ENCODE measurements around the gene STEAP1.
"Not testable (repeated sequence)": the region's sequence is repeated elsewhere in the genome, so short reads cannot be mapped to it uniquely, and the experiment has no call there.

STEAP1 gene

DNA sequence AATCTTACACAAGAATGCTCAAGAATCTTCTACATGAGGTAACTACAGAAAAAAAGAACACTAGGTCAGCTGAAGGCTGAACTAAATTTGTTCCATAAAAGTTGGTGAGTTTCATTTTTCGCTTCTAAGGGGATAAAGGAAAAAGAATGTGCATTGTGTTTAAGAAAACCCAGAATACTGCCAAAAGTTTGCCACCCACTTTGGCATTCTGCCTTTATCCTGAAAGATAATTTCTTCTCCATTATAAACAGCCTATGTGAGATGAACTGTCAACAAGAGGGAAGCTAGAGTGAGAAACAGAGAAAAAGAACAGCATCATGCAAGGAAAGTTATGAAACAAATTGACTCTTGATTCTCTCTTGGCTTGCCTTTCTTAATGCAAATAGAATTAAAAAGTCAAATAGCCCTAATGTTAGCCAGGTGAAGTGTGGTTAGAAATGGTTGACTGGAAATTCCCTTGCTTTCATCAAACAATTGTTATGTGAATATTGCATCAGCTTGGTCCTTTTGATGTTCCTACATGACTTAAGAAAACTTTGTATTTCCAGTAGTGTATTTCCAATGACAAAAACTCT, 25.8 kb downstream of the STEAP1 start:
- Histone ChIP-seq H3K4me3 (ENCODE audit: insufficient read length, low read depth) (no peak overlapping the region), H3K9ac (ENCODE audit: insufficient read length, low read depth) (no peak overlapping the region), H3K36me3 (ENCODE audit: insufficient read depth, insufficient read length, low read length) (no peaks in the 10 kb centered on the region), H3K9me3 (ENCODE audit: insufficient read depth, low read length) (peaks cover 15% of the 10 kb centered on the region; the same call in 1 of the 2 replicates), H3K4me1 (ENCODE audit: insufficient read depth, insufficient read length) (no peaks in the 10 kb centered on the region), H3K27me3 (ENCODE audit: insufficient read depth, insufficient read length) (no peaks in the 10 kb centered on the region)
- no peak for DNase-seq (ENCODE audit: low read depth, low spot score)
- TF ChIP-seq SUZ12 (IDR thresholded peaks at IDR 0.05; ENCODE audit: extremely low read depth, insufficient read depth, insufficient read length), result no peak
- no peak for TF ChIP-seq ZNF274 (IDR thresholded peaks at IDR 0.05; ENCODE audit: low read depth, low read length)
- TF ChIP-seq YY1 (IDR thresholded peaks at IDR 0.05; ENCODE audit: insufficient read depth, insufficient read length), result no peak

DNA sequence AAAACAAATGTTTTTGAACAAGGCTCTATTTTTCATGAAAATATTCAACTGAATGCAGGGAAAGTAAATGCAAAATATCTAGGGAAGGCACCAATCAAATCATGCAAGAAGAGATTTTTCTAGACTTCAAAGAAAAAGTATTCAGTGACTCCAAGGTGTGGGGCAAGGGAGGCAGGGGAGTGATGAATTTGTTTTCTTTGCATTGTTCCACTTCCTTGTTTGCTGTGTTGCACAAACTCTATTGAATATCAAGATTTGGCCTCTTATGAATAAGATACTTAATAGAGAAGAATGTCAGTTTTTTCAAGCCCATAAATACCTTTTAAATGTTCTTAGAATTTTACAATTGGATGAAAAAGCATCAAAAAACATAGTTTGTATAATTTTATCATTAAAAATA, 26.4 kb downstream of the STEAP1 start:
- Histone ChIP-seq H3K9me3 (ENCODE audit: insufficient read depth, low read length) (peaks cover 13% of the 10 kb centered on the region; the same call in 1 of the 2 replicates), H3K4me3 (ENCODE audit: insufficient read length, low read depth) (no peak overlapping the region), H3K36me3 (ENCODE audit: insufficient read depth, insufficient read length, low read length) (no peaks in the 10 kb centered on the region), H3K27me3 (ENCODE audit: insufficient read depth, insufficient read length) (no peaks in the 10 kb centered on the region), H3K4me1 (ENCODE audit: insufficient read depth, insufficient read length) (no peaks in the 10 kb centered on the region), H3K9ac (ENCODE audit: insufficient read length, low read depth) (no peak overlapping the region)
- TF ChIP-seq YY1 (IDR thresholded peaks at IDR 0.05; ENCODE audit: insufficient read depth, insufficient read length) (no peak), SUZ12 (IDR thresholded peaks at IDR 0.05; ENCODE audit: extremely low read depth, insufficient read depth, insufficient read length) (no peak), ZNF274 (IDR thresholded peaks at IDR 0.05; ENCODE audit: low read depth, low read length) (no peak)
- no peak for DNase-seq (ENCODE audit: low read depth, low spot score)

DNA sequence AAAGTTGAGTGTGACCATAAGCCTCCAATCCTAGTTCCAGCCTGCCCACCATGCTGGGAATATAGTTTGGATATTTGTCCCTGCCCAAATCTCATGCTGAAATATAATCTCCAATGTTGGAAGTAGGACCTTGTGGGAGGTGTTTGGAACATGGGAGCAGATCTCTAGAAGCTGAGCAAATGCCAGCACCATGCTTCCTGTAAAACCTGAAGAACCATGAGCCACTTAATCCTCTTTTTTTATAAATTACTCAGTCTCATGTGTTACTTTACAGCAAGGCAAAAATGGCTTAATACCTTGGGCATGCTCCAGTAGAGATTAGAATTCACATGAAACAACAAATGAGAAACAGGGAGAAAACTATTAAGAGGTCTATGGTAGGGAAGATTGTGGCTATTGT, 27.2 kb downstream of the STEAP1 start:
- no peak for TF ChIP-seq ZNF274 (IDR thresholded peaks at IDR 0.05; ENCODE audit: low read depth, low read length)
- TF ChIP-seq SUZ12 (IDR thresholded peaks at IDR 0.05; ENCODE audit: extremely low read depth, insufficient read depth, insufficient read length), result no peak
- no peak for TF ChIP-seq YY1 (IDR thresholded peaks at IDR 0.05; ENCODE audit: insufficient read depth, insufficient read length)
- no peak overlapping the region for H3K9ac ChIP-seq (ENCODE audit: insufficient read length, low read depth)
- peaks cover 5% of the 10 kb centered on the region; the same call in 1 of the 2 replicates for H3K9me3 ChIP-seq (ENCODE audit: insufficient read depth, low read length)
- H3K27me3 ChIP-seq (ENCODE audit: insufficient read depth, insufficient read length), result no peaks in the 10 kb centered on the region
- H3K4me1 ChIP-seq (ENCODE audit: insufficient read depth, insufficient read length), result no peaks in the 10 kb centered on the region
- no peak for DNase-seq (ENCODE audit: low read depth, low spot score)
- H3K4me3 ChIP-seq (ENCODE audit: insufficient read length, low read depth), result no peak overlapping the region
- no peaks in the 10 kb centered on the region for H3K36me3 ChIP-seq (ENCODE audit: insufficient read depth, insufficient read length, low read length)

DNA sequence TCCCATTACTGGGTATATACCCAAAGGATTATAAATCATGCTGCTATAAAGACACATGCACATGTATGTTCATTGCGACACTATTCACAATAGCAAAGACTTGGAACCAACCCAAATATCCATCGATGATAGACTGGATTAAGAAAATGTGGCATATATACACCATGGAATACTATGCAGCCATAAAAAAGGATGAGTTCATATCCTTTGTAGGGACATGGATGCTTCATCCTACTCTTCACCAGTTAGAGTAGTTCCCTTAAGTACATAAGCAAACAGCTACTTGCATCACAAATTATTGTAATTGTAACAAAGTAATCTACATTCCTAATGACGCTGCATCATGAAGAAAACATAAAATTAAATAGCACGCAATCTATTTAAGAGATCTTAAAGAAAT, 32.0 kb downstream of the STEAP1 start:
- H3K4me1 ChIP-seq (ENCODE audit: insufficient read depth, insufficient read length); H3K27me3 ChIP-seq (ENCODE audit: insufficient read depth, insufficient read length); H3K9ac ChIP-seq (ENCODE audit: insufficient read length, low read depth); H3K4me3 ChIP-seq (ENCODE audit: insufficient read length, low read depth); H3K36me3 ChIP-seq (ENCODE audit: insufficient read depth, insufficient read length, low read length); DNase-seq (ENCODE audit: low read depth, low spot score): not testable (repeated sequence)
- peaks cover 18% of the 10 kb centered on the region for H3K9me3 ChIP-seq (ENCODE audit: insufficient read depth, low read length)

DNA sequence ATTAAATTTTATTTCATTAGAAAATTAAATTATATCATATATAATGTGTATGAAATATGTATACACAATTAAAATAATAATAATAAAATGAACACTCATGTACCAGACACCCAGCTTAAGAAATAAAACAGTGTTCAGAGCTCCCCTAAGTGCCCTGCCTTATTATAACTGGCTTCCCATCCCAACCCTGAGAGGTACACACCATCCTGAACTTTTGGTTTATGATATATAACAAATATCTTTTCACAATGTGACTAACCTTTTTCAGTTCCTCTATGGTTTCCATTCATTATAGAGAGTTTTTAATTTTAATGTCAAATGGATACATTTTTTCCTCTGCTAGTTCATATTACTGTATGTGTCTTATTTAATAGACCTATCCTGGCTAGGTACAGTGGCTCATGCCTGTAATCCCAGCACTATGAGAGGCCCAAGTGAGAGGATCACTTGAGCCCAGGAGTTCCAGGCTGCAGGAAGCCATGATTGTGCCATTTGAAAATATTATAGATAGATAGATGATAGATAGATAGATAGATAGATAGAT, 33.3 kb downstream of the STEAP1 start:
- H3K4me3 ChIP-seq (ENCODE audit: insufficient read length, low read depth), result no peak overlapping the region

DNA sequence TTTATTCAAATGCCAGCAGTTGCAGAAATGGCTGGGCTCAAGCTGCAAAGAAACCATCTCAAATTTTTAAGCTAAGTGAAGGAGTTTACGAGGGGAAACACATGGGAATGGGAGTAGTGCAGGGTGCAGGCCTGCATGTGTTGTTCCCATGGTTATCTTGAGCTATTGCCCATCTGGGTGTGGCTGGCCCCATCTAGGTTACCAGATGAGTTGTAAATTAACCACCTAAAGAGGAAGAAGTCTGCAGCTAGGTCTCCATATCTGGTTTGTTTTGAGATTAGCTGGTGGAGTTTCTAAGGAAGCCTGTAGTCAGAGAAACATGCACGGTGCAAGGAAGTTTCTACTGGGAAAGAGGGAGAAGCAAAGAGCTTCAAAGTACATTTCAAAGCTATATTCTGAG, 34.0 kb downstream of the STEAP1 start:
- H3K9ac ChIP-seq (ENCODE audit: insufficient read length, low read depth), result no peak overlapping the region
- TF ChIP-seq ZNF274 (IDR thresholded peaks at IDR 0.05; ENCODE audit: low read depth, low read length), result no peak
- no peak for TF ChIP-seq SUZ12 (IDR thresholded peaks at IDR 0.05; ENCODE audit: extremely low read depth, insufficient read depth, insufficient read length)
- no peak for TF ChIP-seq YY1 (IDR thresholded peaks at IDR 0.05; ENCODE audit: insufficient read depth, insufficient read length)
- DNase-seq (ENCODE audit: low read depth, low spot score), result no peak
- no peaks in the 10 kb centered on the region for H3K4me1 ChIP-seq (ENCODE audit: insufficient read depth, insufficient read length)
- no peak overlapping the region for H3K4me3 ChIP-seq (ENCODE audit: insufficient read length, low read depth)
- H3K9me3 ChIP-seq (ENCODE audit: insufficient read depth, low read length), result peaks cover 38% of the 10 kb centered on the region
- no peaks in the 10 kb centered on the region for H3K36me3 ChIP-seq (ENCODE audit: insufficient read depth, insufficient read length, low read length)
- H3K27me3 ChIP-seq (ENCODE audit: insufficient read depth, insufficient read length), result no peaks in the 10 kb centered on the region

More for the DNA sequence above, 33.3 kb downstream of the STEAP1 start:
- no peak for TF ChIP-seq ZNF274 (IDR thresholded peaks at IDR 0.05; ENCODE audit: low read depth, low read length)
- TF ChIP-seq YY1 (IDR thresholded peaks at IDR 0.05; ENCODE audit: insufficient read depth, insufficient read length), result no peak
- no peak for TF ChIP-seq SUZ12 (IDR thresholded peaks at IDR 0.05; ENCODE audit: extremely low read depth, insufficient read depth, insufficient read length)
- DNase-seq (ENCODE audit: low read depth, low spot score), result no peak
- Histone ChIP-seq H3K27me3 (ENCODE audit: insufficient read depth, insufficient read length) (no peaks in the 10 kb centered on the region), H3K9ac (ENCODE audit: insufficient read length, low read depth) (no peak overlapping the region), H3K9me3 (ENCODE audit: insufficient read depth, low read length) (peaks cover 31% of the 10 kb centered on the region), H3K36me3 (ENCODE audit: insufficient read depth, insufficient read length, low read length) (no peaks in the 10 kb centered on the region), H3K4me1 (ENCODE audit: insufficient read depth, insufficient read length) (no peaks in the 10 kb centered on the region)

DNA sequence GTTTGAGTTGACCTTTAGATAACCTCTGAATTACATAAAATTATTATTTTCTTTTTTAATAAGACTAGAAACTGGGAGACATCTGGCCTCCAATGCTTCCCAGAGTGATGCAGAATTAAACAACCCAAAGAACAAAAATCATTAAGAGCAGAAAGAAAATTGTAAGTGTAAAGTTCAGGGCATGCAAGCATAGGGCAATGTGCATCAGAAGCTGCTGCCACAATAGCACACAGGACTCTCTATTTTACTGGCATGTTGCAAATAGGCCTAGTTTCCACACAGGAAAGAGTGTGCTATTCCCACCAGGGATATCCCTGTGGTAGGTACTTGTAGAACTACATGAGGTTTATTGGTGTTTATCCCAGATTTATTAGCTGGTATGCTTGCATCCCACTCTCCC, 36.7 kb downstream of the STEAP1 start:
- Histone ChIP-seq H3K9ac (ENCODE audit: insufficient read length, low read depth) (no peak overlapping the region), H3K4me3 (ENCODE audit: insufficient read length, low read depth) (no peak overlapping the region), H3K9me3 (ENCODE audit: insufficient read depth, low read length) (peaks cover 42% of the 10 kb centered on the region), H3K36me3 (ENCODE audit: insufficient read depth, insufficient read length, low read length) (no peaks in the 10 kb centered on the region), H3K27me3 (ENCODE audit: insufficient read depth, insufficient read length) (no peaks in the 10 kb centered on the region), H3K4me1 (ENCODE audit: insufficient read depth, insufficient read length) (no peaks in the 10 kb centered on the region)
- no peak for DNase-seq (ENCODE audit: low read depth, low spot score)
- TF ChIP-seq YY1 (IDR thresholded peaks at IDR 0.05; ENCODE audit: insufficient read depth, insufficient read length) (no peak), ZNF274 (IDR thresholded peaks at IDR 0.05; ENCODE audit: low read depth, low read length) (no peak), SUZ12 (IDR thresholded peaks at IDR 0.05; ENCODE audit: extremely low read depth, insufficient read depth, insufficient read length) (no peak)
